Duodenal mucosa (tissue), 2 donors: Measurements from ENCODE around the gene PRRX1.

ENCODE experiments used
- H3K27ac ChIP-seq: one replicate; pipeline ENCODE4 v1.7.0; 2013; ENCODE audit warnings: low read depth, low read length
- H3K27me3 ChIP-seq, 2 donors: one replicate each; pipeline ENCODE4 v1.7.0; 2013; ENCODE audit warnings: low read length in 2 of 2, control low read depth in 1 of 2; ENCODE audit not compliant: insufficient read depth in 2 of 2, control insufficient read depth in 1 of 2
- H3K36me3 ChIP-seq, 2 donors: one replicate each; pipeline ENCODE4 v1.7.0; 2013; ENCODE audit warnings: low read length in 2 of 2, control low read depth in 1 of 2; ENCODE audit not compliant: insufficient read depth in 2 of 2, control insufficient read depth in 1 of 2
- H3K4me1 ChIP-seq, 2 donors: one replicate each; pipeline ENCODE4 v1.7.0; 2013; ENCODE audit warnings: low read length in 2 of 2, control low read depth in 1 of 2; ENCODE audit not compliant: insufficient read depth in 2 of 2, control insufficient read depth in 1 of 2
- H3K4me3 ChIP-seq, 2 donors: one replicate each; pipeline ENCODE4 v1.7.0; 2013; ENCODE audit warnings: low read length in 2 of 2, low read depth in 1 of 2
- H3K9ac ChIP-seq, 2 donors: one replicate each; pipeline ENCODE4 v1.7.0; 2013; ENCODE audit warnings: low read length in 2 of 2, low read depth in 1 of 2
- H3K9me3 ChIP-seq, 2 donors: one replicate each; pipeline ENCODE4 v1.7.0; 2013; ENCODE audit warnings: low read length in 2 of 2, control low read depth in 1 of 2; ENCODE audit not compliant: control insufficient read depth in 1 of 2

Gene PRRX1

DNA sequence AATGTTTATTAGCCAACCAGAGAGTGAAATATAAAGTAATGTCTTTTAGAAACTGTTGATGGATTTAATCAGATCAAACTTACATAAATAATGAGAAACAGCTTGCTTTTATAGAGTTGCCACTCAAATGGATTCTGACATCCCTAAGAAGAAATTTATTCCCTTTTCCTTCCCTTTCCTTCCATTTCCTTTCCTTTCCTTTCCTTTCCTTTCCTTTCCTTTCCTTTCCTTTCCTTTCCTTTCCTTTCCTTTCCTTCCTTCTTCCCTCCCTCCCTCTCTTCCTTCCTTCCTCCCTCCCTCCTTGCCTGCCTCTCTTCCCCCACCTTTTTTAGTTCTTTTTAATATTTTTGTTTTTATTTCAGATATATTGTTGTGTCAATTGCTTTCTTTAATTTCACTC, 27.3 kb downstream of the PRRX1 start:
- no peak overlapping the region for H3K27ac ChIP-seq

DNA sequence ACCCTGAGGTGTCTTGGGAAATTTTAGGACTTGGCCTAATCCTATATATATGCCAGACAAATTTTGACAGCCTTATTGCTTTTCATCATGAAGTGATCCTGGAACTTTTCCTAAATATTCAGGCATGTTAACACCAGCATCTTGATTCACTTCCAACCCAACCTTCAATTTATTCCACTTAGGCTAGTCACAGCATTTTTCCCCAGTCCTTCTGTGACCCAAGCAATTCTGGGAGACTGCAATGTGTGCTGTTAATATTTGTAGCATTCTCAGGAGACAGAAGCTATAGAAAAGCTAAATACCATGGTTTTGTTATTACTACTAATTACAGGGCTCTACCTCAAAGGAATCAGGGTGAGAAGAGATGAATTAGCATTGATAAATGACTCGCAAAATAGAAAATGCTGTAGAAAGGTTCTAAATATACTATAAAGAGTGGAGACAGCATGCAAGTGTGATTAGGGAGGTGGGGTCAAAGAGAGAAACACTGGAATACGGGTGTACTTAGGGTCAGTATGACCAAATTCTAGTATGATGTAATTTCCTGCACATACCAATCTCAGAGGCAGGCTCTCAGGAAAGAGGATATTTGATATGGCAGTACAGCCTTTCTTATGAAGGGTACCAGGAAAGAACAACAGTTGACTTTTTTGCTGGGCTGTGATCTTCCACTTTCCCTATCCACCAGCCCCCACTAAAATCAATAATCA, 29.1 kb downstream of the PRRX1 start:
- no peak overlapping the region for H3K27ac ChIP-seq
- H3K9ac ChIP-seq: no peak overlapping the region
- peaks cover 0 to 9% of the 10 kb centered on the region in 2 donors for H3K27me3 ChIP-seq
- no peaks in the 10 kb centered on the region for H3K9me3 ChIP-seq
- H3K4me3 ChIP-seq: no peak overlapping the region
- H3K4me1 ChIP-seq: no peaks in the 10 kb centered on the region
- H3K36me3 ChIP-seq: no peaks in the 10 kb centered on the region

More for the DNA sequence above, 27.3 kb downstream of the PRRX1 start:
- Histone ChIP-seq H3K9me3 (no peaks in the 10 kb centered on the region), H3K27me3 (peaks cover 0 to 9% of the 10 kb centered on the region in 2 donors), H3K9ac (no peak overlapping the region), H3K4me3 (no peak overlapping the region), H3K36me3 (no peaks in the 10 kb centered on the region), H3K4me1 (no peaks in the 10 kb centered on the region)

DNA sequence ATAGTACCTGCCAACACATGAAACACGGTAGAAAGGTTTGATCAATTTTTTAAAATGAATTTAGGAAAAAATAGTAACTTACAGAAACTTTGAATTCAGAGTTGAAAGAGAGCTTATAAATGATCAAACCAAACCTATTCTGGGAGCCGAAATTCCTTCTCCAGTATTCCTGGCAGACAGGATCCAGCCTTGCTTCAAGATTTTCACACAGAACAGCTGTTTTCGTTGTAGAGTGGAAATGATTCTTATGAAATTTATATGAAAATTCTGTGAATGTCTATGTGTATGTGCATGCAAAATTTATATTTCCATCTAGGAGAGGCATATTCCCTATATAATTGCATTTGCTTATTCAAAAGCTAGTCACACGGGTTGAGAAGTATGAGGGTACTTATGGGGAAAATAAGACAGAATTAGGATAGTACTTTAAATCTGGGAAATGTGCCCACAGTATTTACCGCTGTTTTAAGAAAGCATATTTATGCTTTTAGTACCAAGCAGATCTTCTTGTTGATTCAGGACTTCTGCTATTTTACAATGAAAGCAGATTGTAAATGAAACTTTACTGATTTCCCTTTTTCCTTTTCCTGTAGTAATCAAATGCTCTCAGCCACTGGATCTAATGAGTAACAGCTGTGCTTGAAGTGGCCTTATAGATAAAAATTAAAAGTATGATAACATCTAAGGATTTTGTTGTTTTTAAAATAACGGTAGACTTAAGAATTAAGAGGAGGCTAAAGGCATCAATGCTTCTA, 30.4 kb downstream of the PRRX1 start:
- H3K4me3 ChIP-seq: no peak overlapping the region
- no peak overlapping the region for H3K9ac ChIP-seq
- no peak overlapping the region for H3K27ac ChIP-seq
- H3K36me3 ChIP-seq: no peaks in the 10 kb centered on the region
- peaks cover 0 to 9% of the 10 kb centered on the region in 2 donors for H3K27me3 ChIP-seq
- no peaks in the 10 kb centered on the region for H3K4me1 ChIP-seq
- H3K9me3 ChIP-seq: no peaks in the 10 kb centered on the region

DNA sequence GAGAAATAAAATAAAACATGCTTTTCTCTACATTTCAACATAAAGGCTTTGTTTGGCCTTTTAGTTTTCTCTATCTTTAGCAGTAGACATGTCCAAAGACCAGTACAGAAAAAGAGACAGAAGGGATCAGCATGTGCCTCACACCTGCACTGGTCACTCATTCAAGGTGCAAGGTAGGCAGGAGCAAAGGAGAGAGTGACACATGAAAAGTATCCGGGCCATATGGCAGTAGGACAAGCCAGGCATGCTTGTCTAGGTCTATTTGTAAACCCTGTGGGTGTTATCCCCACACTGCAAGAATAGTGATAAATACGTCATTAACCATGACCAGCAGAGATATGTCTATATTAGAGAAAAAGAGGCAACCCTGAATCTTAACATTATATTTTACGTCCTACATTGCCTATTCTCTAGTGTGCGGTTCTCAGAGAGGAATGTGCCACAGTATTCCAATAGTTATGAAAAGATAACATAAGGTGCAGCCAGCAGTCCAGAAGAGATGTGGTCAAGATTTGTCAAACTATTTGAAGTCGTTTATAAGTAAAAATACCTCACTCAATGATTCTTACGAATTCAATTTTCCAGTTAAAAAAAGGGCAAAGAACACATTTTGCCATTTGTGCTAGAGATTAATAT, 32.1 kb downstream of the PRRX1 start:
- Histone ChIP-seq H3K27ac (no peak overlapping the region), H3K9me3 (no peaks in the 10 kb centered on the region), H3K4me3 (no peak overlapping the region), H3K4me1 (no peaks in the 10 kb centered on the region), H3K36me3 (no peaks in the 10 kb centered on the region), H3K9ac (no peak overlapping the region), H3K27me3 (peaks cover 0 to 9% of the 10 kb centered on the region in 2 donors)

DNA sequence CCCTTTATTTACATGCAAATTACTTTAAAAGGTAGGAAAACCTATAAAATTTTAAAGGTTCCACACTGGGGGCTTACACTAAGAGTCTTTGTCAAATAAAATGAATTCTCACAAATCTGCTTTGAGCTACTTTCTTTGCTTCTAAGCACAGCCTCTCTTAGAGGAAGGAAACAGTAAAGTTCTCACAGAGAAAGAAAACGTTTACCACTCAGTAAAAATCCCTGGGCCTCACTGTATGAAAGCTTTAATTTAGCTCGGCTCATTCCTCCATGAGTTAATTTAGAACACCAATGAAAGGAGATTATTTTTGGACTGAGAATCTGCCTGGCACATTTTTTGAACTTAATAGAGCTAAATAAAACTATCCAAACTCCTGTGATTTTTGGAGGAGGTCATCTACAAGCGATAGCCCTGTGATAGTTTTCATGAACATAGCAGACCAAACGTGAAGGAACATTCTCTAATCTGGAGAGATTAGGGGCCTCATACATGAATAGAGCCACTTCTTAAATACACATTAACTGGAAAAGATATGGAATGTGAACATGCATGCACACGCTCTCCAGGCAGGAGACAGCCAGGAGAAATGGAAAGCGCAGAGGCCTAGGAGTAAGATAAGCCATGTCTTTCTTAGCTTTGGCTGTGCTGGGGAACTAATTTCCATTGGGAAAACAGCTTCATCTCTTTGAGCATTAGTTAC, 32.8 kb downstream of the PRRX1 start:
- Histone ChIP-seq H3K4me1 (no peaks in the 10 kb centered on the region), H3K27me3 (peaks cover 0 to 9% of the 10 kb centered on the region in 2 donors), H3K36me3 (no peaks in the 10 kb centered on the region), H3K4me3 (no peak overlapping the region), H3K9ac (no peak overlapping the region), H3K27ac (no peak overlapping the region), H3K9me3 (no peaks in the 10 kb centered on the region)

DNA sequence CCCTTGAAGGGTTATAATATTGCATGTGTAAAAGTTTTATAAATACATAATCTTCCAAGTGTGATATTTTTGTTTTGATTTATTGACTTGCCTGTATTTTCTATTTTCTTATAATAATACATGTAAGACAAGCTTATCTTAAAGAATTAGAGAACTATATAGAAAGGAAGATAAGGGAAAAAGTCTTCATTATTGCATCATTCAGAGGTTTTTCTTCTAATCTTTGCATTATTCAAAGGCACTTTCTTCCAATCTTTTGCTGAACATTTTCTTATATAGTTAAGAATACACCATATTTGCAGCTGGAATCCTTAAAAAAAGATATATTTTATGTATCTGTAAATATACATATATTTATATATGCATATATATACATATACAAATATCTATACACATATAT, 33.4 kb downstream of the PRRX1 start:
- H3K4me3 ChIP-seq: no peak overlapping the region
- H3K9me3 ChIP-seq: no peaks in the 10 kb centered on the region
- H3K9ac ChIP-seq: no peak overlapping the region
- no peak overlapping the region for H3K27ac ChIP-seq
- no peaks in the 10 kb centered on the region for H3K4me1 ChIP-seq
- H3K36me3 ChIP-seq: no peaks in the 10 kb centered on the region
- H3K27me3 ChIP-seq: peaks cover 0 to 9% of the 10 kb centered on the region in 2 donors

DNA sequence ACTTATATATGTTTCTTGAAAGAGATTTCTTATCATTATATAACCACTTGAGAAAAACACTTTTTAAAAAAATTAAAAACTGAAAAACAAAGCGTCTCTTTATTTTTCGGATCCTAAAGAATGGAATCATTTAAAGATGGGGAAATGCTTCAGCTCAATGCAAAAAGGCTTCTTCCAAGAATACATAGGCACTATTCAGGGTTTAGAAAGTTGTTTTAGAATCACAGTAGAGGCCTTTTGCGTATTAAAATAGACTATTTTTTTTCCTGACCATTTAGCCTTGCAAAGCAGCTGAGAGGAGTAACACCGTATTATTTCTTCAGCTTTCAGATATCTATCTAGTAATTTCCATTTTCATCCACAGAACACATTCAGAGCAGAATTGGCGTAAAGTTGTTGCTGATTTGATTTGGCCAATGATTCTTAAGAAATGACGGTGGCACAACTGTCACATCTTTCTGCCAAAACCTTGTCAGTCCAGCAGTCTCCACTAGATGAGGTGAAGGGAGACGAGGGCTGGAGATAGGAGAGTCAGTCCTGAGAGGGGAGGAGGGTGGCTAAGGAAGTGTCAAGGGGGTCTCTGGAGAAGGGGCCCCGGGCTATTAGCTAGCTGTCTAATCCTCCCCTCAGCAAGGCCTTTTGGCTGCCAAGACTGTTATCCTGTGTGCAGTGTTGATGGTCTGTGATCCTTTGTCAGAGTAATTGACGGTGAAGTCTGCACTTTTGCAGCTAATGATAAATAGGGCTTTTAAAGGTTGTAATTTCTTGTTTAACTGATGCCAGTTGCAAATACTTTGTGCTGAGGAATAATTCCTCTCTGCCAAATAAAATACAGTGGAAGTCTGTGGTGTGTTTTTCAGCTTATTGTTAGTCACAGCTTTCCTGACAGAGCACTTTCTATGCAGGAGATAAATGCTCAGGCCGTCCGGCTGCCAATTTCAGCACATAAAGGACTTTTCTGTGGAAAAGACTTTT, 34.7 kb downstream of the PRRX1 start:
- no peak overlapping the region for H3K4me3 ChIP-seq
- H3K9ac ChIP-seq: no peak overlapping the region
- H3K27me3 ChIP-seq: peaks cover 0 to 9% of the 10 kb centered on the region in 2 donors
- H3K4me1 ChIP-seq: no peaks in the 10 kb centered on the region
- no peak overlapping the region for H3K27ac ChIP-seq
- H3K36me3 ChIP-seq: no peaks in the 10 kb centered on the region
- no peaks in the 10 kb centered on the region for H3K9me3 ChIP-seq

DNA sequence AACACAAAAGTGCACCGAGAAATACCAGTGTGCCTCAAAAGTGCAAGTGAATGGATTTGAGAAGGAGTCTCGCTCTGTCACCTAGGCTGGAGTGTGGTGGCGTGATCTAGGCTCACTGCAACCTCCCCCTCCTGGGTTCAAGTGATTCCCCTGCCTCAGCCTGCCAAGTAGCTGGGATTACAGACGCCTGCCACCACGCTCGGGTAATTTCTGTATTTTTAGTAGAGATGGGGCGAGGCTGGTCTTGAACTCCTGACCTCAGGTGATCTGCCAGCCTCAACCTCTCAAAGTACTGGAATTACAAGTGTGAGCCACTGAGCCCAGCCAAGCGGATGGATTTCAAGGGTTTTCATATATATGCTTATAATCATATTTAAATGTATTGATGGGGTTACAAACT, 35.8 kb downstream of the PRRX1 start:
- peaks cover 0 to 6% of the 10 kb centered on the region in 2 donors for H3K27me3 ChIP-seq
- H3K4me1 ChIP-seq: no peaks in the 10 kb centered on the region
- H3K9me3 ChIP-seq: no peaks in the 10 kb centered on the region
- H3K36me3 ChIP-seq: no peaks in the 10 kb centered on the region
- no peak overlapping the region for H3K9ac ChIP-seq
- no peak overlapping the region for H3K4me3 ChIP-seq
- no peak overlapping the region for H3K27ac ChIP-seq

DNA sequence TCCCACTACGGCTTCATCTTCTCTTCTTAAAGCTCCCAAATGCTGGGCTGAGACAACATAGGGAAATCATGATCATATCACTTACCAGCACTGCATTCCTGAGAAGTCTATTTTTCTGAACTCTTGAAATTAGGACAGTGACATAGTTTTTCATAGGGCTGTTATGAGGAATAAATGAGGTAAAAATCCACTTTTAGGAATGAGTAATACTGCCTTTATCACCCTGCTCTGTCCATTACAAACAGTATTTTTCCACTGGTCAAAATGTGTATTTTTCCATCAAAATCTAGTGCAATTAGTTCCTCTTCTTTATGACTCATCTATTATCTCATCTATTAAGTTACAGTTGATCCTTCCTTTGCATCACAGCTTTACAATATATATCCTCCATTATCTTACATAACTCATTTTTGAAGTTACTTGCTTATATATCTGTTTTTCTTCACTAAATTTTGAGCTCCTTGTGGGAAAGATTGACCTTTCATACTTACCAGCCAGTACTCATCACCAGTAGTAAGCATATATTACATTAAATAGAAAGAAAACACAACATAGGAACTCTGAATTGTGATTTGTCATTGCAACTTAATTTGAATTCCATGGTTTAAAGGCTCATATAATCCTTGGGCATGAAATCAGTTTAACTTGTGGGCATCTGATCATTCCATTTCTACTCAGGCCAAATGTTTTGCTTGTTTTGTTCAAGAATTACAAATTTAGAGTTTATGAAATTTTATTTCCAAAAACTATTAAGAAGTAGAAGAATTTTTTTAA, 37.1 kb downstream of the PRRX1 start:
- Histone ChIP-seq H3K4me3 (no peak overlapping the region), H3K9me3 (no peaks in the 10 kb centered on the region), H3K27me3 (no peaks in the 10 kb centered on the region), H3K4me1 (no peaks in the 10 kb centered on the region), H3K36me3 (no peaks in the 10 kb centered on the region), H3K27ac (no peak overlapping the region), H3K9ac (no peak overlapping the region)
